ENCODE measurements around the gene HSPA9.

DNA sequence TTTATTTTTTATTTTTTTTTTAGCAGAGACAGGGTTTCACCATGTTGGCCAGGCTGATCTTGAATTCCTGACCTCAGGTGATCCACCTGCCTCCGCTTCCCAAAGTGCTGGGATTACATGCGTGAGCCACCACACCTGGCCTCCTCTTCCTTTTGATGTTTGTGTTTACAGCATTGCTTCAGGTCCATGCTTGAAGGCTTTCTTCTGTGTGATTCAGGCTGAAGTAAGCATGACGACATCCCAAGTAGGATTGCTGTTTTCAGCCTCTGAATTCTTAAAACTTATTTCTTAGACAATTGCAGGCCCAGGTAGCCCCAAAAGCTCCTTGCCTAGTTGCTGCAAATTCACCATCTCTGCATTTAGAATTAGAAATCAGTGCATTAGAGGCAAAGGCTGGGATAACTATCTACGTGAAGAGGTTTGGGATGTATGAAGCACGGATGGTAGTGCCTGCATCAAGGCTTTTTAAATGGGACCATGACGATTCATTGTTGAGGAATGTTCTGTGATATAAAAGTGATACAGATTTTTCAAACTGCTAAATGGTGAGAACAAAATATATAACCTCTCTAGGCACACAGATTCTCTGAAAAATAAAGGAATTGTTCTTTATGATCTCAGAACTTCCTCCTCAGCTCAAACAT is 29.2 kb downstream of the HSPA9 start:
- TF ChIP-seq, protein P1, sequence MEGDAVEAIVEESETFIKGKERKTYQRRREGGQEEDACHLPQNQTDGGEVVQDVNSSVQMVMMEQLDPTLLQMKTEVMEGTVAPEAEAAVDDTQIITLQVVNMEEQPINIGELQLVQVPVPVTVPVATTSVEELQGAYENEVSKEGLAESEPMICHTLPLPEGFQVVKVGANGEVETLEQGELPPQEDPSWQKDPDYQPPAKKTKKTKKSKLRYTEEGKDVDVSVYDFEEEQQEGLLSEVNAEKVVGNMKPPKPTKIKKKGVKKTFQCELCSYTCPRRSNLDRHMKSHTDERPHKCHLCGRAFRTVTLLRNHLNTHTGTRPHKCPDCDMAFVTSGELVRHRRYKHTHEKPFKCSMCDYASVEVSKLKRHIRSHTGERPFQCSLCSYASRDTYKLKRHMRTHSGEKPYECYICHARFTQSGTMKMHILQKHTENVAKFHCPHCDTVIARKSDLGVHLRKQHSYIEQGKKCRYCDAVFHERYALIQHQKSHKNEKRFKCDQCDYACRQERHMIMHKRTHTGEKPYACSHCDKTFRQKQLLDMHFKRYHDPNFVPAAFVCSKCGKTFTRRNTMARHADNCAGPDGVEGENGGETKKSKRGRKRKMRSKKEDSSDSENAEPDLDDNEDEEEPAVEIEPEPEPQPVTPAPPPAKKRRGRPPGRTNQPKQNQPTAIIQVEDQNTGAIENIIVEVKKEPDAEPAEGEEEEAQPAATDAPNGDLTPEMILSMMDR (optimal IDR thresholded peaks at IDR 0.05 in 1 of 3, IDR thresholded peaks at IDR 0.05 in 1 of 3, conservative IDR thresholded peaks at IDR 0.05 in 1 of 3; ENCODE audit: extremely low read depth in 1 of 3, insufficient read depth in 2 of 3, low read length in 3 of 3) = no peak
- no peak for TF ChIP-seq EZH2 (IDR thresholded peaks at IDR 0.05; ENCODE audit: low read length)
